GM21529 (cell line): ENCODE data around the gene PBX2.
"Not testable (repeated sequence)": the region's sequence is repeated elsewhere in the genome, so short reads cannot be mapped to it uniquely, and the experiment has no call there.

ENCODE experiments used
- ATAC-seq: cut with Tn5 transposase; IDR thresholded peaks from one replicate; pipeline ENCODE4 v1.9.1; 2021; ENCODE audit not compliant: unreplicated experiment

The PBX2 gene, protein sequence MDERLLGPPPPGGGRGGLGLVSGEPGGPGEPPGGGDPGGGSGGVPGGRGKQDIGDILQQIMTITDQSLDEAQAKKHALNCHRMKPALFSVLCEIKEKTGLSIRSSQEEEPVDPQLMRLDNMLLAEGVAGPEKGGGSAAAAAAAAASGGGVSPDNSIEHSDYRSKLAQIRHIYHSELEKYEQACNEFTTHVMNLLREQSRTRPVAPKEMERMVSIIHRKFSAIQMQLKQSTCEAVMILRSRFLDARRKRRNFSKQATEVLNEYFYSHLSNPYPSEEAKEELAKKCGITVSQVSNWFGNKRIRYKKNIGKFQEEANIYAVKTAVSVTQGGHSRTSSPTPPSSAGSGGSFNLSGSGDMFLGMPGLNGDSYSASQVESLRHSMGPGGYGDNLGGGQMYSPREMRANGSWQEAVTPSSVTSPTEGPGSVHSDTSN

DNA sequence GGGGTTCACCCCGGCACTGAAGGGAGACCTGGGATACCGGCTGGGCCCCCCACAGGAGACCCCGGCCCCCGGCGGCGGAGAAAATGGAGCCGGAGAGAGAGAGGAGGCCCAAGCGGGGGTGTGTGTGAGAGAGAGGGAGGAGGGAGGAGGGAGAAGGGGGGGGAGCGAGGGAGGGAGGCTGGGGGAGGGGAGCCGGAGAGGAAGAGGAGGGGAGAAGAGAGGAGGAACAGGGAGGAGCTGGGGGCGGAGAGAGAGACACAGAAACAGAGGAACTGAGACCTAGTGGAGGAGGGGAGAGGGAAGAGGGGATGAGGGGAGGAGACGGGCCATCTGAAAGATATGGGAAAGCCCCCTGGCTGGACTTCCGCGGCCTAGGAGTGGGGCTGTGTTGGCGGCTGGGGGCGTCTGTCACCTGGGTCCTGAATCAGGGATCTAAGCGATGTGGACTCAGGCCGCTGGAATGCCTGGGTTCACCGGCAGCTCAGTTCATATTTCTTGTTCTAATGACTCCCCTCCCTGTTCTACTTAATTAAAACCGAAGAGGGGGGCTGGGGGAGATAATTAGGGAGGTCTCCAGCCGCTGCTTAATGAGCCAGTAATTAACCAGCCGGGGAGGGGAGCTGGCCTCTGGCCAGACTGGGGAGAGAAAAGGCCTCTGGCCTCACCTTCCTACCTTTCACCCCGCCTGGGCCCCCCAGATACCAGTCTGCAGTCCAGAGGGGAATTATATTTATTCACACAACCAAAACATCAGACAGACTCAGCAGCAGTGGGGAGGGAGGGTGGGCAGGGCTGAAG is at the start of gene PBX2:
PBX2 (minus strand) TSS at position 149 of the 798 bp plus-strand sequence. CDS start 287 bp downstream, outside the sequence.
- peak; percentile 50 for ATAC-seq

DNA sequence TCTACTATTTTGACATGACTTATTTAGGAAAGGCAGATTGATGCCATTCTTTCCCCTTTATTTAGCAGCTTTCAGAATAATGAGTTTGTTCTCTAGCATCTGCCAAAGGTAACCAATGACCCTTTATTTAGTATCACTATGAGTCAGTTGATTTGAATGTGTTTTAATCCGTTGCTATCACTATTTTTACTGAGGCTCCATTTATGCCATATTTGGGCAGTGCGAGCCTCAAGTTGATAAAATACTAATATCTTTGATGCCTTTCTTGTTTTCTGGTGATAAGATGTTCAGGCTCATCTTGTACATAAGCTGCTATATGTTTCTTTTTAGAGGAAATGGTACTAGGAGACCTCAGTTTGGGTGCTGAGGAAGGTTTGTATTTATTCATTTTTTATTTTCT is 49.5 kb upstream of the PBX2 start:
- ATAC-seq, result no peak

DNA sequence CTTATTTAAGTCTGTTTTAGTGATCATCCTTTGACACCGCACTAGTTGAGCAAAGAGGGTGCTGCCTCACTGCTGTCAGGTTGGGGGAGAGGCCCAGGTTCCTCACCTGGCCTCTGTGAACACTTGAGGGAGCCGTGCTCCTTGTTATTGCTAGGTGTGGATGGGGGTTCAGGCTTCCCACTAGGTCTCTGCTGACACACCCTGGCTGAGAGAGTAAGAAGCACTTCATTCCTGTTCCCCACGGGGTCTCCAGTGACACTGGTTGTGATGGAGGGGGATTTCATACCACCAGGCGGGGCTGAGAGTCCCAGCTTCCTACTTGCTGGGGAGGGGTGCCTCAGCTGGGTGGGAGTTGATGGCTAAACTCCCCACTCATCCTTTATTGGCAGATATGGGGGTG is 44.9 kb upstream of the PBX2 start:
- no peak for ATAC-seq

DNA sequence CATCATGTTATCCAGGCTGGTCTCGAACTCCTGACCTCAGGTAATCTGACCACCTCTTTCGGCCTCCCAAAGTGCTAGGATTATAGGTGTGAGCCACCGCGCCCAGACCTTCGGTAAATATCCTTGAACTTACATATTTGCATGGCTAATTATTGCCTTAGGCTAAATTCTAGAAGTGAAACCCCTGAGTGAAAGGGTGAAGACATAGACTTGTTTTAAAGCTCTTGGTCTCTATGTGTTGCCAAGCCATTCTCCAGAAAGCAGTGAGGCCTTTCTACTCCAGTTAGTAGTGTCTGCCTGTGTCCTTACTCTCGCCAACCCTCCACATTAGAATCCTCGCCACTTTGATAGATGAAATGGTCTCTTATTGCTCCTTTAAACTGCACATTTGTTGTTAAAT is 36.4 kb upstream of the PBX2 start:
- no peak for ATAC-seq

DNA sequence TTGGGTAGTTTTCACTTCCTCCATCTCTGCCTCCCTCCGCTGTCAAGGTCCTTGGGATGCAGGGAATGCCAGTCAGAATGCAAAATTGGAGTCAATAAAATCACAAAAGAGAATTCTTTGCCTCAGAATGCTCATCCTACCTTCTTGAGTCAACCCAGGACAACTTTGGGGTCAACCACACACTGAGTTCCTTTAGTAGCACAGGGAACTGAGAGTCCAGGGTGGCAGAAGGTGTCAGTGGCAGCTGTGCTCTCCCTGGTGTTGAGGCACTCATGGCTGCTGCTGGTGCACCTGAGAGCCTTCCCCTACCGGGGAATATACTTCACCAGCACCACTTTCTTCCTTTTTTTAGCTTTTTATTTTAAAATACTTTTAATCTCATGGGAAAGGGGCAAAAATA is 34.7 kb upstream of the PBX2 start:
- ATAC-seq, result no peak

DNA sequence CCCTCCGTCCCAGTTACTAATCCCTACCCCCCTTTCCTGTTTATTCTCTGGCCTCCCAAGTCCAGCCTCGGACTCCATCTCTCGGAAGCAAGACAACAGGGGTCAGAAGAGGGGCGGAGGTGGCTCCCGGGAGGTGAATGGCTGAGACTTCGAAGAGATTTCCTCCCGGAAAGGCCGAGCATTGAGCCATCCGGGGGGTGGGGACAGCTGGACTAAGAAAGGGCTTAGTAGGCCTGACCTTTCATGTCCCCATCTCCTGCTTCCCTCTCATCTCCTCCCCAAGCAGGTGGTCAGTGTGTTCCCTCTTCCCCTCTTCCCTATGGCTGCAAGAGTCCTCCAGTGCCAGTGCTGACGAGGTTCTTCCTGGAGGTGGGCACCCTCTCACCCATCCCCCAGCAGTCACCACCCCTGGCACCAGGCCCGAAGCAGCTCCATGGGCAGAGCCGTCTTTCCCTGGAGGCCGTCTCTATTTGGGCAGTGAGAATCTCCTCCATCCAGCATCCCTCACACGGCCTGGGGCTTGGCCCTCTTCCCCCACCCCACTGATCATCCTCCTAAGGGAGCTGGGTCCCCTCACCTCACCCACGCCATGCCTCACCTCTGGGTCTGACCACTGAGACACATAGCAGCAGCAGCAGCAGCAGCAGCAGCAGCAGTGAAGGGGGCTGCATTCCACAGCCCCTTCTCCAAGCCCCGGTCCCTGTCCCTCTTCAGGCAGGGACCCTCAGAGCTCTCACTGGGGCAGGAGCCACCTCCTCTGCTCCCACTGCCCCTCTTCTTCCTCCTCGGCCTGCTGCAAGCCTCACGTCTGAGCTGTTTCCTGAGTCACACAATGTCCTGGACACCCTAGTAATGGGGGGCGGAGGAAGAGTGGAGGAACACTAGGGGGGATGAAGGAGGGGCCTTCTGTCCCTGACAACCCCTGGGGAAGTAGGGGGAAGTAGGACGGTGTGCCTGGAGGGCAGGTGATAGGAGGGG is 33.5 kb upstream of the PBX2 start, which contains the start of gene NOTCH4:
NOTCH4 (minus strand) TSS at position 810 of the 978 bp plus-strand sequence; CDS start at position 671, 139 bp downstream.
- no peak for ATAC-seq

DNA sequence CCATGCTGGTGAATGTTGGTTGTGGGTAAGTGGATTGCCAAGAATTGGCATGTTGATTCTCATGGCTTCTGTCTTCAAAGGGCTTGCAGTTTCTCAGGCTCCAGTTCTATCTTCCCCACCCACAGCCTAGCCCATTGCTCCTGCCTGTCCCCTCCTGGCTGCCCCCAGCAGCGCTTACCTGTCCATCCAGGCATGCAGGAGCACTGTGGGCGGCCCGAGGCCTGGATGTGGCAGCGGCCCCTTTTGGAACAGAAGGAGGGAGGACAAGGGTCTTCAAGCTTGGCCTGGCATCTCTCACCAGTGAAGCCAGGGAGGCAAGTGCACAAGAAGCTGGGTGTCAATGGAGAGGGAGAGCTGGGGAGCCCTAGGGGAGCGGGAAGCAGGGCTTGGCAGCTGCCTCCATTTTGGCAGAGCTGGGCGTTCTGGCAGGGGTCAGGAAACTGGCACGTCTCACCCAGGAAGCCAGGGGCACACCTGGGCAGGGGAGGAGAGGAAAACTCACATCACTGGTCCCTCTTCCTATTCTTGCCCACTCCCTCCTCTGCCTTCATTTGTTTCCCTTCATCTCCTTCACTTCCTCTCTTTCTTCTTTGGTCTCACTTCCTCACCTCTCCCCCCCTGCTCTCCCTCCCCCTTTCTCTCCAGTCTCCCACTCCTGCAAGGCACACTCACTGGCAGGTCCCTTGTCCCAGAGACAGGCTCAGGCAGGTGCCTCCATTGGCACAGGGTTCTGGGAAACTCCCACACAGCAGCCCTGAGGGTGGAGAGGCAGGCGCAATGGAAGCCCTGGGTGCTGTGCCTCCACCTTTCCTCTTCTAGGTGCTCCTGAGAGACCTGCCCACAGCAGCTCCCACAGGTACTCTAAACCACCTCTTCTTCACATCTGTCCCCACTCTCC is 32.6 kb upstream of the PBX2 start:
- ATAC-seq, result no peak

DNA sequence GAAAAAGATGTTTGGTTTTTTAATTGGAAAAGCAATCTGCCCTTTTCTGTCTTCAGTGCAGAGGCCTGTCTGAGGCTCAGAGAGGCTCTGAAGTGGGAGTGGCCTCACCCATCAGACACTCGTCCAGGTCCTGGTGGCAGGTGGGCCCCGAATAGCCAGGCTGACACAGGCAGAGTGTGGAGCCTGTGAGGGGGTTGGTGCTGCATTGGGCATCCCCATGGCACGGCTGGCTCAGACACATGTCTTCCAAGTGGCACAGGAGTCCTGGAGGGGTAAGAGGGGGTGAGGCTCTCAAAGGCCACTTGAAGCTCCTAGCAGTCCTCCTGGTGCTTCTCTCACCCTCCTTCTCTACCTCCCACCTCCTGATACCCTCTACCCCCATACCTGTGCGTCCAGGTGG is 30.0 kb upstream of the PBX2 start:
- no peak for ATAC-seq

DNA sequence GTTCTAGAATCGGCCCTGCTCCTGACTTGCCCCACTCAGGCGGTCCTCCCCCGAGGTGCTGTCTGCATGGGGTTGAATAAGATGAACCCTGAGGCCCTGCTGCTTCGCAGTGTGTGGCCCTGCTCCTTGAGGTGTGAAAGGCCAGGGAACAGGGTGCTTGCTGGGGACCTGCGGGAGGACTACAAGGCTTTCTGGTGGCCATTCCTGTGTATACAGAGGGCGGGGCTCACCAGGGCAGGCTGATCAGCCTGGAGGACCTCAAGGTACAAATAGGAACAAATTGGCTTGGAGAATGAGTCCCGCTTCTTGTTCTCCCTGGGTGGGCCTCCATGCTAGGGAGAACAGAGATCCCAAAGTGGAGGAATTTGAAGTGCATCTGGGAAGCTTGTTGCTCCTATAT is 28.2 kb upstream of the PBX2 start:
- no peak for ATAC-seq

DNA sequence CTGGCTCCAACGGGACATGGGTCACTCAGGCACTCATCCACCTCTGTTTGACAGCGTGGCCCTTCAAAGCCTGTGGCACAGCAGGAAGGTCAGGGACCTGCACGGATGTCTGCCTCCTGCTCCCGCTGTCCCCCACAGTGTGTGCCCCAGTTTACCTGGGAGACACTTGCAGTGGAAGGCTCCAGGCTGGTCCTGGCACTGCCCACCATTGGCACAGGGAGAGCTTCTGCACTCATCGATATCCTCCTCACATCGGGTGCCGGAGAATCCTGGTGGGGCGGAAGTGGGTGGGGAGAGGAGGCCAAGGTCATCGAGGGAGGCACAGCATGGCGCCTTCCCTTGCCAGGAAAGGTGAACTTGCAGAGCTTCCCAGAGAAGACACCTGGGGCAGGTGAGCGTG is 27.0 kb upstream of the PBX2 start:
- no peak for ATAC-seq

DNA sequence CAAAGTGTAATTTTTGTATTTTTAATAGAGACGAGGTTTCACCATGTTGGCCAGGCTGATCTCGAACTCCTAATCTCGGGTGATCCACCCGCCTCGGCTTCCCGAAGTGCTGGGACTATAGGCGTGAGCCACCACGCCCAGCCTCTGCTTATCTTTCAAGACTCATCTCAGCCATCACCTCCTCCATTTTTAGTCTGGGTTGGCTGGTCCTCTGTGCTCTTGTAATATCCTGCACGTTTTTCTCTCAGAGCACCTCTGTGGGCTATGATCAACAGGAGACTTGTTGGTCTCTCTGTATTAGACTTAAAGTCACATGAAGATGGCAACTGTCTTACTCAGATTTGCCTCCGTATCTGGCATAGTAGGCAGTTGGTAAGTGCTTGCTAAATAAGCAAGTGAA is 26.3 kb upstream of the PBX2 start:
- ATAC-seq, result no peak

DNA sequence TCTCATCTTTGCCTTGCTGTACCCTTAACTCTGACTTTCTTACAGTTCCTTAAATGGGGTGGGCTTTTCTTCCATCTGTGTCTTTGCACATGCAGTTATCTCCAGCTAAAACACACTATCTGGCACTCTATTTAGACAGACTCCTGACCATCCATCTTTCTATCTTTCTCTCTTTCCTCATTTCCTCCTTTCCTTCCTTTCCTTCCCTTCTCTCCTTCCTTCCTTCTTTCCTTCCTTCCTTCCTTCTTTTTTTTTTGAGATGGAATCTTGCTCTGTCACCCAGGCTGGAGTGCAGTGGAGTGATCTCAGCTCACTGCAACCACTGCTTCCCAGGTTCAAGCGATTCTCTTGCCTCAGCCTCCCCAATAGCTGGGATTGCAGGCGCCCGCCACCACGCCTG is 25.6 kb upstream of the PBX2 start:
- no peak for ATAC-seq

DNA sequence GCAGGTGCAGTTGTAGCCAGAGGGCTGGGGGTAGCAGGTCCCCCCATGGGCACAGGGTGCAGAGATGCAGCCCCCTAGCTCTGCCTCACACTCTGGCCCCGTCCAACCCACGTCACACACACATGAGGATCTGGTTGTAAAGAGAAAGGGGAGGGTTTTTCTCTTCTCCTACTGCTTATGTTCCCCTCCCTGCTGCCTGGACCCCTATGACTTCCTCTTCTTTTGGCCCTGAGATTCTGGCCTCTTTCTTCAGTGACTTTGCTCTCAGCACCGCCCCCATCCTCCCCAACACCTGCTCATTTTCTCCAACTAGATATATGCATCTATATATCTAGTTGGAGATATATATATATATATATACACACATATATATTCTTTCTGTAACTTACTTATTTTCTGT is 24.1 kb upstream of the PBX2 start:
- no peak for ATAC-seq

DNA sequence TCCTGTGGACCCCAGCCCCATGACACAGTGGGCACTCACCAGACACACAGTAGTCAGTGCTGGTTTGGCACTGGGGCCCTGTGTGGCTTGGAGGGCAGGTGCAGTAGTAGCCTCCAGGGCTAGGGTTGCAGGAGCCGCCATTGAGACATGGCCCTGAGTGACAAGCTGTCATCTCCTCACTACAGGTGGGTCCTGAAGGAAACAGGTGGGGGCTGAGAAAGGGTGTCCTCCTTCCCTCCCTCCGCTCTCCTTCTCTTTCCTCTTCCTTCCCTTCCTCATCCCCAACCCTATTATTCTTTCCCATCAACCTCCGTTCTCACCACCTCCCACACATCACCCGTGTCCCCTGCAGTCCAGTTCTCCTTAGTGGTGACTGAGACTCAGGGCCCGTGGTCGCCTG is 23.6 kb upstream of the PBX2 start:
- no peak for ATAC-seq

DNA sequence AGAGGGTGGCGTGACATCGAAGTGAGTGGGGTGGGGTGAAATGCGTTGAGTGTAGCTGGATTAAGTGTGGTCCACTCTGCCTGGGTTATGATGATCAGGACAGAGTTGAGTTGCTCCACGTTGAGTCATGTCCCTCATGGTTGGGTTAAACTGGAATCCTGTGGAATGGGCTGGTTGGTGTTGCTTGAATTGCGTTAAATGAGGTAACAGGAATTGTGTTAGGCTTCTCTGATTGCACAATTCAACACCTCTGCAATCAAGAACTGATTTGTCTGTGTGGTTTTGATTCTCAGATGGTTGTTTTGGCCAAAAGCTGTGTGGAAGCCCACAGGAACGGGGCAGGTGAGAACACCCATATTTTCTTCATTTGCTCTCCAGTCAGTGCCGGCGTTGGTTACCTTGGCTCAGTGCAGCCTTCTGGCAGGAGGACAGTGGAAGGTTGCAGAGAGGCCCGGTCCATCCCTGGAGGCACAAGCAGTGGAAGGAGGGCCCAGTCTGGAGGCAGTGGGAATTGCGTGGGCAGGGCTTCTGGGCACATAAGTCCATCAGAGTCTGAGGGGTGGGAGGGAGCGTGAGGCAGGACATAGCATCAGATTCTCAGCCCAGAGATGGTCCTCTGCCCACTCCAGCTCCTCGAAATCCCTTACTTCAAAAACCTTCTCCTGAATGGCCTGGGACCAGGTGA is 22.2 kb upstream of the PBX2 start:
- no peak for ATAC-seq

DNA sequence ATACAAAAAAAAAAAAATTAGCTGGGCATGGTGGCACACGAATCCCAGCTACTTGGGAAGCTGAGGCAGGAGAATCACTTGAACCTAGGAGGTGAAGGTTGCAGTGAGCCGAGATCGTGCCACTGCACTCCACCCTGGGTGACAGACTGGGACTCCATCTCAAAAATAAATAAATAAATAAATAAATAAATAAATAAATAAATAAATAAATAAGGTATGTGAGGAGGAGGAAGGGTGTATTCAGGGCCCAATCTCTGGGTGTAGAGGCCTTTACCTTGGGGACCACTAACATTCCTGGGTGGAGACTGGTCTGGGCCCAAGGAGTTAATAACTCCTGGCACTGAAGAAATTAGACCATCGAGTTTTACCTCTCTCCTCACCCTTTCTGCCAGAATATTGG is 21.4 kb upstream of the PBX2 start:
- not testable (repeated sequence) for ATAC-seq

DNA sequence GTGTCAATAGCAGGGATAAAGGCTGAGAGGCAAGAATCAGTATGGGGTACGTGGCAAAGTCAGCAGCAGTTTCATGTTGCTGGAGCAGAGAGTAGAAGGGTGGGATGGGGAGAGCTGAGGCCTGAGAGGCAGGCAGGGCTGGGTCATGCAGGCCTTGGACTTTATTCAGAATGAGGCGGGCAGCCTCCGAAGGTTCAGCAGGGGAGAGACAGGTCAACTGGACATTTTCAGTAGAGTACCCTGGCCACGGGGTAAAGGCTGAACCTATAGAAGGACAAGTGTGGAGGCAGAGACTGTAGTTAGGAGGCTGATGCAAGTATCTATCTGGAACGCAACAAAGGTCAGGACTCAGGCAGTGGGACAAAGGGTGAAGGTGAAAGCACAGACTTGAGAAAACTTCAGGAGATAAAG is 20.2 kb upstream of the PBX2 start:
- no peak for ATAC-seq

DNA sequence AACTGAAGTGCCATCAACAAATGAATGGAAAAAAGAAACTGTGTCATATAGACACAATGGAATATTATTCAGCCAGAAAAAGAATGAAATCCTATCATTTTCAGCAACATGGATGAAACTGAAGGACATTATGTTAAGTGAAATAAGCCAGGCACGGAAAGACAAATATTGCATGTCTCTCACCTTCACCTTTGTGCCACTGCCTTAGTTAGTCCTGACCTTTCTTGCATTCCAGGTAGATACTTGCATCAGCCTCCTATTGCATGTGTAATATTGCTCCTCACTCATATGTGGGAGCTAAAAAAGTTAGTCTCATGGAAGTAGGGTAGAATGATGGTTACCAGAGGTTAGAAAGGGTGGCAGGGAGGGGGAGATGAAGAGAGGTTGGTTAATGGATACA is 19.0 kb upstream of the PBX2 start:
- ATAC-seq, result no peak

DNA sequence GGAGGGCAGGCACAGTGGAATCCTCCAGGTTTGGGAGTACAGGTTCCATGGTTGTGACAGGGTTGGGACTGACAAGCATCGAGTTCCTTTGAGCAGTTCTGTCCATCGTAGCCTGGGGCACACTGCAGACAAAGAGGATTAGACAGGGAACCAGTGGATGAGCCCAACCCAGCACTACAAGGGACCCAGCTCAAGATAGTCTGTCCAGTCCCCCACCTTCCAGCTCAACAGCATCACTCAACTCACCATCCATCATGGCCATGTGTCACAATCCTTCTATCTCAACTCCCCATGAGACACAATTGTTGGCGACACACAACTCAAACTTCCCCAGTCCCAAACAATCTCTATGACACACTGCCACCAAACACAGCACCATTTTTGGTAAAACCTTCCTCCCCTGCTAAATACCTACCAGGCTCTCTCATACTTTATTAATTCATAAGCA is 14.3 kb upstream of the PBX2 start:
- ATAC-seq, result no peak
